Transverse colon (tissue), 4 donors: ENCODE measurements around the gene MVB12A. TPM values are rescaled to one million over a fixed set of nuclear protein-coding genes. Genes with fewer than 3 reads are reported as not detected.
A peak's percentile ranks its signal among the peaks of the same experiment; 100 is the strongest.

Experiments
- DNase-seq: peaks from one replicate; pipeline ENCODE4 v3.0.0-alpha.2; 2019
- H3K27ac ChIP-seq, 4 donors: fragments of 200-600 bp; sonication (generic); 2 replicates each; pipeline ENCODE4 v1.5.1; 2016 to 2018; ENCODE audit warnings: inconsistent platforms in 4 of 4
- H3K27me3 ChIP-seq: fragments of 200-600 bp; sonication (generic); 2 replicates; pipeline ENCODE4 v1.5.1; 2017; ENCODE audit warnings: inconsistent platforms
- H3K36me3 ChIP-seq, 4 donors: fragments of 200-600 bp; sonication (generic); 2 replicates each; pipeline ENCODE4 v1.5.1; 2017 to 2019; ENCODE audit warnings: inconsistent platforms in 4 of 4
- H3K4me1 ChIP-seq, 4 donors: fragments of 200-600 bp; sonication (generic); 2 replicates each; pipeline ENCODE4 v1.5.1; 2017 to 2020; ENCODE audit warnings: inconsistent platforms in 4 of 4
- H3K4me3 ChIP-seq, 4 donors: fragments of 200-600 bp; sonication (generic); 1 replicate in 1 of 4; 2 replicates in 3 of 4; pipeline versions ENCODE4 v1.5.1 to v1.6.1; 2017 to 2019; ENCODE audit warnings: inconsistent platforms in 4 of 4
- H3K9me3 ChIP-seq, 2 donors: fragments of 200-600 bp; sonication (generic); 2 replicates each; pipeline ENCODE4 v1.5.1; 2017 to 2019; ENCODE audit warnings: inconsistent platforms in 2 of 2
- EP300 ChIP-seq: sonication (generic); formaldehyde crosslinking; IDR thresholded peaks from one replicate; pipeline ENCODE4 v1.6.1; 2017; ENCODE audit warnings: antibody characterized with exemption, low read depth
- POLR2A ChIP-seq: fragments of 450-650 bp; IDR thresholded peaks from one replicate; pipeline ENCODE4 v1.6.1; 2016; ENCODE audit warnings: antibody characterized with exemption, mild to moderate bottlenecking, moderate library complexity
- POLR2AphosphoS5 ChIP-seq, 3 donors: sonication (generic); formaldehyde crosslinking; IDR thresholded peaks; one replicate each; pipeline ENCODE4 v1.6.1; 2016; ENCODE audit warnings: antibody characterized with exemption in 3 of 3
- WGBS, 2 donors: methylation state at CpG; one replicate each; pipeline ENCODE4 v1.1.5; 2018; ENCODE audit warnings: low coverage in 1 of 2; 5-methylcytosine and 5-hydroxymethylcytosine counted together
- in situ Hi-C, 4 donors: fragments of 200-750 bp; cut with MboI; loops; one replicate each; pipeline versions ENCODE4 v1.15.0 to v1.15.1; 2017; ENCODE audit warnings: low sequenced_read_pairs in 3 of 4, low pct_ligation_motif_present in 1 of 4, low pct_unique_long_range_greater_than_20kb in 1 of 4
- intact Hi-C: fragments of 100-400 bp; cut with DNase I; formaldehyde crosslinking; loops from one replicate; pipeline ENCODE4 v1.15.1; 2023; ENCODE audit warnings: low total_unique reads
- total RNA-seq, 4 donors: library from RNA; depleted of rRNA; stranded (reverse); fragments of >200 nt; gene quantifications; one replicate each; pipeline ENCODE4 v1.1.0, GENCODE V29; 2016
- TF ChIP-seq, protein P1 (sequence below), 5 experiments: fragments of 200-600 bp in 3 of 5; fragments of 450-650 bp in 2 of 5; sonication (generic) in 3 of 5; IDR thresholded peaks; 1 replicate in 2 of 5; 2 replicates in 3 of 5; pipeline ENCODE4 v1.5.1; 2016 to 2017; ENCODE audit warnings: antibody characterized with exemption in 5 of 5, inconsistent platforms in 3 of 5, mild to moderate bottlenecking in 2 of 5, moderate library complexity in 1 of 5

Gene MVB12A
- total RNA-seq, 4 donors from 2014 or later = 22.9 to 84.2 (median 83.1) TPM

- H3K36me3 ChIP-seq = no peaks in the 10 kb centered on the region
- in situ Hi-C loops (no loop called here), intact Hi-C loops (no loop called here)
- H3K4me3 ChIP-seq = no peak overlapping the region
- WGBS, 2 donors = 96% methylated on average over 22 of the region's 25 CpGs; no CpG with 5 or more reads in 1 of the 2 donors
- TF ChIP-seq EP300 (no peak), POLR2AphosphoS5 (IDR thresholded peaks at IDR 0.05) (no peak), POLR2A (no peak)
- TF ChIP-seq, protein P1, sequence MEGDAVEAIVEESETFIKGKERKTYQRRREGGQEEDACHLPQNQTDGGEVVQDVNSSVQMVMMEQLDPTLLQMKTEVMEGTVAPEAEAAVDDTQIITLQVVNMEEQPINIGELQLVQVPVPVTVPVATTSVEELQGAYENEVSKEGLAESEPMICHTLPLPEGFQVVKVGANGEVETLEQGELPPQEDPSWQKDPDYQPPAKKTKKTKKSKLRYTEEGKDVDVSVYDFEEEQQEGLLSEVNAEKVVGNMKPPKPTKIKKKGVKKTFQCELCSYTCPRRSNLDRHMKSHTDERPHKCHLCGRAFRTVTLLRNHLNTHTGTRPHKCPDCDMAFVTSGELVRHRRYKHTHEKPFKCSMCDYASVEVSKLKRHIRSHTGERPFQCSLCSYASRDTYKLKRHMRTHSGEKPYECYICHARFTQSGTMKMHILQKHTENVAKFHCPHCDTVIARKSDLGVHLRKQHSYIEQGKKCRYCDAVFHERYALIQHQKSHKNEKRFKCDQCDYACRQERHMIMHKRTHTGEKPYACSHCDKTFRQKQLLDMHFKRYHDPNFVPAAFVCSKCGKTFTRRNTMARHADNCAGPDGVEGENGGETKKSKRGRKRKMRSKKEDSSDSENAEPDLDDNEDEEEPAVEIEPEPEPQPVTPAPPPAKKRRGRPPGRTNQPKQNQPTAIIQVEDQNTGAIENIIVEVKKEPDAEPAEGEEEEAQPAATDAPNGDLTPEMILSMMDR (IDR thresholded peaks at IDR 0.05) = no peak
- no peak for DNase-seq
- no peaks in the 10 kb centered on the region for H3K9me3 ChIP-seq
- no peaks in the 10 kb centered on the region for H3K4me1 ChIP-seq
- no peak overlapping the region for H3K27ac ChIP-seq
- no peaks in the 10 kb centered on the region for H3K27me3 ChIP-seq
Measured at GRCh38 chr19:17436094-17436873, 16.4 kb downstream of the MVB12A start.

GRCh38 chr19:17436874-17437267, 17.0 kb downstream of the MVB12A start:
- intact Hi-C loops = no loop called here
- TF ChIP-seq, protein P1 (IDR thresholded peaks at IDR 0.05) = no peak
- TF ChIP-seq POLR2A (no peak), POLR2AphosphoS5 (IDR thresholded peaks at IDR 0.05) (no peak), EP300 (no peak)
- 64 to 81% methylated on average over 4 to 7 of the region's 7 CpGs for WGBS, 2 donors
- Histone ChIP-seq H3K4me3 (no peak overlapping the region), H3K27ac (no peak overlapping the region), H3K9me3 (no peaks in the 10 kb centered on the region), H3K4me1 (no peaks in the 10 kb centered on the region), H3K27me3 (no peaks in the 10 kb centered on the region), H3K36me3 (no peaks in the 10 kb centered on the region)
- in situ Hi-C loops = no loop called here
- no peak for DNase-seq

DNA sequence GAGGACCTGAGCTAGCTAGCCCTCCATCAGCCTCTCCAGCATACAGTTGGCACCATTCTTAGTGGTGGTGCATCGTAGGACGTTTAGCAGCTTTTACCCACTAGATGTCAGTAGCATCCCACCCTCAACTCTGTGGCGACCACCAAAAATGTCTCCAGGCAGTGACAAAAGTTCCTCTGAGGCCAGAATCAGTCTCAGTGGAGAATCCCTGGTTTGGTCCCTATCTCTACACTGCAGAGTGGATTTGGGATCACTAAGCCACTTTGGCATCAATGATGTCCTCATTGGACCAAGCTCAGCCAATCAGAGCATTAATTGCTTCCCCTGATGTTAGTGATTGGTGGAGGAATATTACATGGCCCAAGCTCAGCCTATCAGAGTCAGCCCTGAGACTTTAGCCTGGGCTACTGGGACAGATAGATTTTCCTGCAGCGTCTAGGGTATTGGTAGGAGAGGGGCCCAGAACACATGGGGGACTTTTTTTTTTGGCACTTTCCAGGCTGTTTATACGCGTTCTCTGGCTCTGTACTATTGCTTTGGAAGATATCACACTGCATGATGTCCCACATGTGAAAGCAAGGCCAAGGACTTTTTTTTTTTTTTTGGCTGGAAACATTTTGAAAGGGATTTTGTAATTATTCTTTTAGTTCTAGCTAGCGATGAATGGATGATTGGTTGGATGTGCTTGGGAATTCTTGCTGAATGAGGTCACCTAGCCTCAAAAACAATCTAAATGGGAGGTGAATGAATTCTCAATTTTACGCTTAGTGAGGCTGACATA, 21.6 kb downstream of the MVB12A start:
- Histone ChIP-seq H3K27ac (no peak overlapping the region), H3K4me3 (no peak overlapping the region), H3K9me3 (no peaks in the 10 kb centered on the region), H3K36me3 (no peaks in the 10 kb centered on the region), H3K4me1 (no peaks in the 10 kb centered on the region), H3K27me3 (no peaks in the 10 kb centered on the region)
- no peak for DNase-seq
- in situ Hi-C loops = no loop called here
- intact Hi-C loops = no loop called here
- 38 to 65% methylated on average over 4 to 8 of the region's 8 CpGs for WGBS, 2 donors
- TF ChIP-seq, protein P1 (IDR thresholded peaks at IDR 0.05) = peak in 4 of 5 experiments; percentile 17 to 22 (median 20)
- TF ChIP-seq POLR2A = no peak
- no peak for TF ChIP-seq EP300
- no peak for TF ChIP-seq POLR2AphosphoS5 (IDR thresholded peaks at IDR 0.05)

- intact Hi-C loops = no loop called here
- Histone ChIP-seq H3K27ac (no peak overlapping the region), H3K36me3 (no peaks in the 10 kb centered on the region), H3K27me3 (peaks cover 9% of the 10 kb centered on the region), H3K9me3 (no peaks in the 10 kb centered on the region), H3K4me3 (no peak overlapping the region), H3K4me1 (peaks cover 0 to 8% (median 6%) of the 10 kb centered on the region in 4 donors)
- DNase-seq = no peak
- 78 to 100% methylated on average over 1 of the region's 1 CpG for WGBS, 2 donors
- TF ChIP-seq EP300 = no peak
- in situ Hi-C loops = no loop called here
Measured at GRCh38 chr19:17445526-17446165, 25.8 kb downstream of the MVB12A start.
